ENCODE data around the gene CNTN1.

Gene CNTN1

DNA sequence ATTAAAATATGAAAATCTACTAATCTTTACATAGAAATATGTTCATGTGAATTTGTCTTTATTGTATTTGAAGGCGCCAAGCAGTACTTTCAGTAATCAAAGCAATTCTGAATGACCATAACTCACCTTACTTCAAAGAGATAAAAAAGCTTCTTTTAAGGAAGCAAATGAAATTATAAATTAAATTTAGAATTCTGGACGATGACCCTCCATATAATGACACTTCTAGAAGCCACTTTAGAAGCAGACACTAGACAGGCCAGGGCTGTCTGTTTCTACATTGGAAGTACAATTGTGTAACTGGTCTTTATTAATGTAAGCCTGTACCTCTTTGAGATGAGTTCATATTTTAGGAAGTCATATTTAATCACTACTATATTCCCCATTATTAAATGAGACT is 222.9 kb downstream of the CNTN1 start:
- H3K4me1 ChIP-seq (ENCODE audit: control insufficient read depth, insufficient read depth, low read length) = no peaks in the 10 kb centered on the region
- ChIA-PET POLR2A (no interaction called here), CTCF (no interaction called here)

DNA sequence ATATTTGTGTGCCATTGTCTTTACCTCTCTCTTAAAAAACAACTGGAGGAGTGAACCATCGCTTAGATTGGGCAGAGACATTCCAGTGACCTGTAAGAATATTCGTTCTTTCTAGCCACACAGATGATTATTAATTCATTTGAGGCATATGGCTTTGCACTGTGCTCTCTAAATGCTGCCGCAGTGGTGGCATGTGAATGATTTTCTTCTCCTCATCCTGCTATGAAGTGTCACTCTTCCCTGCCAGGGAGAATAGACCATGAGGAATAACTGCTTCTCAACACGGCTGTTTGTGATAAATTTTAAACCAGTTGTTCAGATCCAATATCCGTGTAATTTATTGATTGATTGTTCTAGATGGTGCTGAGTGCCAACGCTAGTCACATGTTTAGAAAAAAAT is 225.3 kb downstream of the CNTN1 start:
- Histone ChIP-seq H3K36me3 (ENCODE audit: control insufficient read depth in 2 of 2, insufficient read depth in 1 of 2, low read length in 2 of 2) (no peaks in the 10 kb centered on the region), H3K9me3 (ENCODE audit: control insufficient read depth, insufficient read depth, low read depth, low read length) (no peaks in the 10 kb centered on the region), H3K27ac (ENCODE audit: extremely low read depth, low read depth, low read length) (no peak overlapping the region), H3K4me3 (ENCODE audit: low read depth, low read length) (no peak overlapping the region), H3K4me1 (ENCODE audit: control insufficient read depth, insufficient read depth, low read length) (no peaks in the 10 kb centered on the region)
- ChIA-PET CTCF (interaction anchor here (0.7 kb wide), 2 partner anchors 269 to 1191 kb away, joined by 3 to 4 read pairs; no protein-coding TSS in a partner anchor), POLR2A (no interaction called here)
- TF ChIP-seq OSR2 (tag by site-specific recombination; IDR thresholded peaks at IDR 0.05) (no peak), OVOL3 (tag by site-specific recombination; IDR thresholded peaks at IDR 0.05) (no peak), ZNF777 (tag by site-specific recombination; IDR thresholded peaks at IDR 0.05; ENCODE audit: borderline replicate concordance) (no peak), ZNF366 (tag by site-specific recombination; conservative IDR thresholded peaks at IDR 0.05) (no peak), ZEB2 (tag by site-specific recombination; IDR thresholded peaks at IDR 0.05) (no peak), ZBTB48 (tag by site-specific recombination; IDR thresholded peaks at IDR 0.05) (no peak), ZFHX2 (tag by site-specific recombination; conservative IDR thresholded peaks at IDR 0.05) (no peak), ZNF2 (tag by site-specific recombination; IDR thresholded peaks at IDR 0.05) (no peak), ZNF266 (tag by site-specific recombination; IDR thresholded peaks at IDR 0.05; ENCODE audit: low read depth) (no peak)
- TF ChIP-seq, protein P1, sequence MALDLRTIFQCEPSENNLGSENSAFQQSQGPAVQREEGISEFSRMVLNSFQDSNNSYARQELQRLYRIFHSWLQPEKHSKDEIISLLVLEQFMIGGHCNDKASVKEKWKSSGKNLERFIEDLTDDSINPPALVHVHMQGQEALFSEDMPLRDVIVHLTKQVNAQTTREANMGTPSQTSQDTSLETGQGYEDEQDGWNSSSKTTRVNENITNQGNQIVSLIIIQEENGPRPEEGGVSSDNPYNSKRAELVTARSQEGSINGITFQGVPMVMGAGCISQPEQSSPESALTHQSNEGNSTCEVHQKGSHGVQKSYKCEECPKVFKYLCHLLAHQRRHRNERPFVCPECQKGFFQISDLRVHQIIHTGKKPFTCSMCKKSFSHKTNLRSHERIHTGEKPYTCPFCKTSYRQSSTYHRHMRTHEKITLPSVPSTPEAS (tag by site-specific recombination; IDR thresholded peaks at IDR 0.05) = no peak
- TF ChIP-seq, protein P2, sequence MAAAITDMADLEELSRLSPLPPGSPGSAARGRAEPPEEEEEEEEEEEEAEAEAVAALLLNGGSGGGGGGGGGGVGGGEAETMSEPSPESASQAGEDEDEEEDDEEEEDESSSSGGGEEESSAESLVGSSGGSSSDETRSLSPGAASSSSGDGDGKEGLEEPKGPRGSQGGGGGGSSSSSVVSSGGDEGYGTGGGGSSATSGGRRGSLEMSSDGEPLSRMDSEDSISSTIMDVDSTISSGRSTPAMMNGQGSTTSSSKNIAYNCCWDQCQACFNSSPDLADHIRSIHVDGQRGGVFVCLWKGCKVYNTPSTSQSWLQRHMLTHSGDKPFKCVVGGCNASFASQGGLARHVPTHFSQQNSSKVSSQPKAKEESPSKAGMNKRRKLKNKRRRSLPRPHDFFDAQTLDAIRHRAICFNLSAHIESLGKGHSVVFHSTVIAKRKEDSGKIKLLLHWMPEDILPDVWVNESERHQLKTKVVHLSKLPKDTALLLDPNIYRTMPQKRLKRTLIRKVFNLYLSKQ (tag by site-specific recombination; IDR thresholded peaks at IDR 0.05; ENCODE audit: borderline replicate concordance) = no peak
- TF ChIP-seq, protein P3, sequence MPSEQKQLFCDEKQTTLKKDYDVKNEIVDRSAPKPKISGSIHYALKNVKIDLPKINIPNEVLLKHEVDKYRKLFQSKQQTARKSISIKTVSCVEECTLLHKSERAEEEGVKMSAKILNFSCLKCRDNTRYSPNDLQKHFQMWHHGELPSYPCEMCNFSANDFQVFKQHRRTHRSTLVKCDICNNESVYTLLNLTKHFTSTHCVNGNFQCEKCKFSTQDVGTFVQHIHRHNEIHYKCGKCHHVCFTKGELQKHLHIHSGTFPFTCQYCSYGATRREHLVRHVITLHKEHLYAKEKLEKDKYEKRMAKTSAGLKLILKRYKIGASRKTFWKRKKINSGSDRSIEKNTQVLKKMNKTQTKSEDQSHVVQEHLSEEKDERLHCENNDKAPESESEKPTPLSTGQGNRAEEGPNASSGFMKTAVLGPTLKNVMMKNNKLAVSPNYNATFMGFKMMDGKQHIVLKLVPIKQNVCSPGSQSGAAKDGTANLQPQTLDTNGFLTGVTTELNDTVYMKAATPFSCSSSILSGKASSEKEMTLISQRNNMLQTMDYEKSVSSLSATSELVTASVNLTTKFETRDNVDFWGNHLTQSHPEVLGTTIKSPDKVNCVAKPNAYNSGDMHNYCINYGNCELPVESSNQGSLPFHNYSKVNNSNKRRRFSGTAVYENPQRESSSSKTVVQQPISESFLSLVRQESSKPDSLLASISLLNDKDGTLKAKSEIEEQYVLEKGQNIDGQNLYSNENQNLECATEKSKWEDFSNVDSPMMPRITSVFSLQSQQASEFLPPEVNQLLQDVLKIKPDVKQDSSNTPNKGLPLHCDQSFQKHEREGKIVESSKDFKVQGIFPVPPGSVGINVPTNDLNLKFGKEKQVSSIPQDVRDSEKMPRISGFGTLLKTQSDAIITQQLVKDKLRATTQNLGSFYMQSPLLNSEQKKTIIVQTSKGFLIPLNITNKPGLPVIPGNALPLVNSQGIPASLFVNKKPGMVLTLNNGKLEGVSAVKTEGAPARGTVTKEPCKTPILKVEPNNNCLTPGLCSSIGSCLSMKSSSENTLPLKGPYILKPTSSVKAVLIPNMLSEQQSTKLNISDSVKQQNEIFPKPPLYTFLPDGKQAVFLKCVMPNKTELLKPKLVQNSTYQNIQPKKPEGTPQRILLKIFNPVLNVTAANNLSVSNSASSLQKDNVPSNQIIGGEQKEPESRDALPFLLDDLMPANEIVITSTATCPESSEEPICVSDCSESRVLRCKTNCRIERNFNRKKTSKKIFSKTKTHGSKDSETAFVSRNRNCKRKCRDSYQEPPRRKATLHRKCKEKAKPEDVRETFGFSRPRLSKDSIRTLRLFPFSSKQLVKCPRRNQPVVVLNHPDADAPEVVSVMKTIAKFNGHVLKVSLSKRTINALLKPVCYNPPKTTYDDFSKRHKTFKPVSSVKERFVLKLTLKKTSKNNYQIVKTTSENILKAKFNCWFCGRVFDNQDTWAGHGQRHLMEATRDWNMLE (tag by site-specific recombination; conservative IDR thresholded peaks at IDR 0.05; ENCODE audit: low read depth) = no peak
- TF ChIP-seq, protein P4, sequence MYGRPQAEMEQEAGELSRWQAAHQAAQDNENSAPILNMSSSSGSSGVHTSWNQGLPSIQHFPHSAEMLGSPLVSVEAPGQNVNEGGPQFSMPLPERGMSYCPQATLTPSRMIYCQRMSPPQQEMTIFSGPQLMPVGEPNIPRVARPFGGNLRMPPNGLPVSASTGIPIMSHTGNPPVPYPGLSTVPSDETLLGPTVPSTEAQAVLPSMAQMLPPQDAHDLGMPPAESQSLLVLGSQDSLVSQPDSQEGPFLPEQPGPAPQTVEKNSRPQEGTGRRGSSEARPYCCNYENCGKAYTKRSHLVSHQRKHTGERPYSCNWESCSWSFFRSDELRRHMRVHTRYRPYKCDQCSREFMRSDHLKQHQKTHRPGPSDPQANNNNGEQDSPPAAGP (tag by site-specific recombination; IDR thresholded peaks at IDR 0.05) = no peak
- TF ChIP-seq, protein P5, sequence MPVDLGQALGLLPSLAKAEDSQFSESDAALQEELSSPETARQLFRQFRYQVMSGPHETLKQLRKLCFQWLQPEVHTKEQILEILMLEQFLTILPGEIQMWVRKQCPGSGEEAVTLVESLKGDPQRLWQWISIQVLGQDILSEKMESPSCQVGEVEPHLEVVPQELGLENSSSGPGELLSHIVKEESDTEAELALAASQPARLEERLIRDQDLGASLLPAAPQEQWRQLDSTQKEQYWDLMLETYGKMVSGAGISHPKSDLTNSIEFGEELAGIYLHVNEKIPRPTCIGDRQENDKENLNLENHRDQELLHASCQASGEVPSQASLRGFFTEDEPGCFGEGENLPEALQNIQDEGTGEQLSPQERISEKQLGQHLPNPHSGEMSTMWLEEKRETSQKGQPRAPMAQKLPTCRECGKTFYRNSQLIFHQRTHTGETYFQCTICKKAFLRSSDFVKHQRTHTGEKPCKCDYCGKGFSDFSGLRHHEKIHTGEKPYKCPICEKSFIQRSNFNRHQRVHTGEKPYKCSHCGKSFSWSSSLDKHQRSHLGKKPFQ (tag by site-specific recombination; IDR thresholded peaks at IDR 0.05) = no peak
- TF ChIP-seq, protein P6, sequence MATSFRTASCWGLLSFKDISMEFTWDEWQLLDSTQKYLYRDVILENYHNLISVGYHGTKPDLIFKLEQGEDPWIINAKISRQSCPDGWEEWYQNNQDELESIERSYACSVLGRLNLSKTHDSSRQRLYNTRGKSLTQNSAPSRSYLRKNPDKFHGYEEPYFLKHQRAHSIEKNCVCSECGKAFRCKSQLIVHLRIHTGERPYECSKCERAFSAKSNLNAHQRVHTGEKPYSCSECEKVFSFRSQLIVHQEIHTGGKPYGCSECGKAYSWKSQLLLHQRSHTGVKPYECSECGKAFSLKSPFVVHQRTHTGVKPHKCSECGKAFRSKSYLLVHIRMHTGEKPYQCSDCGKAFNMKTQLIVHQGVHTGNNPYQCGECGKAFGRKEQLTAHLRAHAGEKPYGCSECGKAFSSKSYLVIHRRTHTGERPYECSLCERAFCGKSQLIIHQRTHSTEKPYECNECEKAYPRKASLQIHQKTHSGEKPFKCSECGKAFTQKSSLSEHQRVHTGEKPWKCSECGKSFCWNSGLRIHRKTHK (tag by site-specific recombination; IDR thresholded peaks at IDR 0.05) = no peak

More for the DNA sequence above, 222.9 kb downstream of the CNTN1 start:
- no peaks in the 10 kb centered on the region for H3K36me3 ChIP-seq (ENCODE audit: control insufficient read depth in 2 of 2, insufficient read depth in 1 of 2, low read length in 2 of 2)
- no peak overlapping the region for H3K27ac ChIP-seq (ENCODE audit: extremely low read depth, low read depth, low read length)
- no peaks in the 10 kb centered on the region for H3K9me3 ChIP-seq (ENCODE audit: control insufficient read depth, insufficient read depth, low read depth, low read length)
- TF ChIP-seq ZNF600 (tag by site-specific recombination; IDR thresholded peaks at IDR 0.05) (no peak), ZNF404 (tag by site-specific recombination; IDR thresholded peaks at IDR 0.05) (no peak), ZNF629 (tag by site-specific recombination; IDR thresholded peaks at IDR 0.05) (no peak), ZNF391 (tag by site-specific recombination; IDR thresholded peaks at IDR 0.05; ENCODE audit: borderline replicate concordance, low read depth) (no peak), ZBTB8A (tag by site-specific recombination; IDR thresholded peaks at IDR 0.05) (no peak), ZNF221 (tag by site-specific recombination; IDR thresholded peaks at IDR 0.05; ENCODE audit: borderline replicate concordance) (no peak)
- TF ChIP-seq, protein P7, sequence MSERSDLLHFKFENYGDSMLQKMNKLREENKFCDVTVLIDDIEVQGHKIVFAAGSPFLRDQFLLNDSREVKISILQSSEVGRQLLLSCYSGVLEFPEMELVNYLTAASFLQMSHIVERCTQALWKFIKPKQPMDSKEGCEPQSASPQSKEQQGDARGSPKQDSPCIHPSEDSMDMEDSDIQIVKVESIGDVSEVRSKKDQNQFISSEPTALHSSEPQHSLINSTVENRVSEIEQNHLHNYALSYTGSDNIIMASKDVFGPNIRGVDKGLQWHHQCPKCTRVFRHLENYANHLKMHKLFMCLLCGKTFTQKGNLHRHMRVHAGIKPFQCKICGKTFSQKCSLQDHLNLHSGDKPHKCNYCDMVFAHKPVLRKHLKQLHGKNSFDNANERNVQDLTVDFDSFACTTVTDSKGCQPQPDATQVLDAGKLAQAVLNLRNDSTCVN (tag by site-specific recombination; optimal IDR thresholded peaks at IDR 0.05) = no peak
- TF ChIP-seq, protein P8, sequence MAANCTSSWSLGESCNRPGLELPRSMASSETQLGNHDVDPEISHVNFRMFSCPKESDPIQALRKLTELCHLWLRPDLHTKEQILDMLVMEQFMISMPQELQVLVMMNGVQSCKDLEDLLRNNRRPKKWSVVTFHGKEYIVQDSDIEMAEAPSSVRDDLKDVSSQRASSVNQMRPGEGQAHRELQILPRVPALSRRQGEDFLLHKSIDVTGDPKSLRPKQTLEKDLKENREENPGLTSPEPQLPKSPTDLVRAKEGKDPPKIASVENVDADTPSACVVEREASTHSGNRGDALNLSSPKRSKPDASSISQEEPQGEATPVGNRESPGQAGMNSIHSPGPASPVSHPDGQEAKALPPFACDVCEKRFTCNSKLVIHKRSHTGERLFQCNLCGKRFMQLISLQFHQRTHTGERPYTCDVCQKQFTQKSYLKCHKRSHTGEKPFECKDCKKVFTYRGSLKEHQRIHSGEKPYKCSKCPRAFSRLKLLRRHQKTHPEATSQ (tag by site-specific recombination; IDR thresholded peaks at IDR 0.05) = no peak
- H3K4me3 ChIP-seq (ENCODE audit: low read depth, low read length) = no peak overlapping the region

Data from HEK293 (cell line).